Activated naive CD8-positive, alpha-beta T cell (primary cell): Measurements from ENCODE around the gene TMEM151B.

ENCODE experiments used
- H3K27ac Mint-ChIP-seq: one replicate; pipeline ENCODE4 v1.8.0; 2021; ENCODE audit warnings: mixed read lengths
- H3K27me3 Mint-ChIP-seq: one replicate; pipeline ENCODE4 v1.8.0; 2021; ENCODE audit warnings: mixed read lengths
- H3K36me3 Mint-ChIP-seq: one replicate; pipeline ENCODE4 v1.8.0; 2021; ENCODE audit warnings: mixed read lengths
- H3K4me1 Mint-ChIP-seq: one replicate; pipeline ENCODE4 v1.8.0; 2021; ENCODE audit warnings: low read depth, mixed read lengths
- H3K4me3 Mint-ChIP-seq: one replicate; pipeline ENCODE4 v1.8.0; 2021; ENCODE audit warnings: mild to moderate bottlenecking, mixed read lengths
- H3K9me3 Mint-ChIP-seq: one replicate; pipeline ENCODE4 v1.8.0; 2021; ENCODE audit warnings: low read depth, mixed read lengths

Gene TMEM151B

DNA sequence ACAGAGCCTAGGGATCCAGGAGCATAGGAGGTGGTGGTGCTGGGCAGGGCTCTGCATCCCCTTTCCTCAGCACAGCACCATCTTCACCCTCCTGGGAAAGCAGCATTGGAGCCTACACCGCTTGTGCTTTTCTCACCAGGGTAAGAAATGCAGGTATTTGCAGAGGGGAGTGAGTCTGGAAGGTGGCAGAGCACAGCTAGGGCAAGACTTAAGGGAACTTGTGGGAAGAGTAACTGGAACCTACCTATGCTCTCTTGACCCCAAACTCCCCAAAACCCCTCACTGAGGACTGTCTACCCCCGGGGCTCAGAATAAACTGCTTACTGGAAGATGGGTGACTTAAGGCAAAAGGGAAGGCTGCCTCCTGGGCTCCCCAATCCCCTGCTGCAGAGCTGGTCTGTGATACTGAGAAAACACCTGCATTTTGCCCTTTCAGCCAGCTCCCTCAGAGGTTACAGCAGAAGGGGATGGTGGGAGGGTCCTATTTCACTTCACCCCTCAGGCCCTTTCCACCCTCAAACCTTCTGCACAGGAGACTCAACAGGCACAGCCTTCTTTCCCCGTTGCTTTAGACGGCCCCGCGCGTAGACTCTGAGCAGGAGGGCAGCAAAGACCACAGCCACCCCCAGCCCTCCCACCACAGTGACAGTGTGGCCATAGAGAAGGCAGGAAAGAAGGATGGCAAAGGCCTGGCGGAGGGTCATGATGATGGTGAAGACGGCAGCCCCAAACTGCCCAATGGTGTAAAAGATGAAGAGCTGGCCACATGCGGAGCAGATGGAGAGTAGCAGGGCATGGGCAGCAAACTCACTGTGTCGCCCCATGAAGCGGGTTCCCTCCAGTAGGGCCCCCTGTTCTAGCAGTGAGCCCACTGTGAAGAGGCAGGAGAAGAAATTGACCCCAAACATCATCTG is 15.8 kb upstream of the TMEM151B start:
- Mint-ChIP-seq H3K4me1 (peaks cover 80% of the 10 kb centered on the region), H3K27ac (peak overlapping the region; percentile 96), H3K4me3 (peak overlapping the region; percentile 97)

DNA sequence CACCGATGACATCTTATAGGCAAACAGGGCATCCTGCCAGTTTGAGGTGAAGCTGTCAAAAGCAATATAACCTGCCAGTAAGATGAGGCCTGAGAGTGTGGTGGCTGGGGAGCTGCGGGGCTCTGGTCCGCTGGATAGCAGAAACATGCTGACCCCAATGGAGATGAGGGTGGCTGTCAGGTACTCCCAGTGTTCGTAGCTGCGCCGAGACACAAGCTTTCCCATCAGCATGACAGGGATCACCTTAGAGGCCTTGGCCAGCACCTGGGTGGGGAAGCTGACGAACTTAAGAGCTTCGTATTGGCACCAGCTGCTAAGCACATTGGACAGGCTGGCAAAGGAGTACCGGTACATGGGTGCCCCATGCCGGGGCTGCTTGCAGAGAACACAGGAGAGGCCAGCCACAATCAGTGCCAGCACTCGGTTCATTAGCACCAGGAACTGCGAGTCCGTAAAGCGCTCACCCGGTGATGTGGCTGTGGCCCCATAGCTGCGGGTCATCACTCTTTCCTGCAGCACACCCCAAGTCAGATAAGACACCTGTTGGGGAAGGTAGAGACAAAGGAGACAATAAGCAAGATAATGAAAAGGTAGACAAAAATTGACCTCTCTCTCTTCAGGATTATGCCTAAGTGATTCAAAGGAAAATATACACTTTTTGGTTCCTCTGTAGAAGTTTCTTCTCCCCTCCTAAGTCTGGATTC is 15.0 kb upstream of the TMEM151B start:
- Mint-ChIP-seq H3K27ac (peak overlapping the region; percentile 96), H3K9me3 (no peaks in the 10 kb centered on the region), H3K4me3 (peak overlapping the region; percentile 97), H3K4me1 (peaks cover 72% of the 10 kb centered on the region), H3K27me3 (no peaks in the 10 kb centered on the region), H3K36me3 (peaks cover 21% of the 10 kb centered on the region)

More for the DNA sequence above, 15.8 kb upstream of the TMEM151B start:
- H3K9me3 Mint-ChIP-seq, result no peaks in the 10 kb centered on the region
- no peaks in the 10 kb centered on the region for H3K27me3 Mint-ChIP-seq
- peaks cover 29% of the 10 kb centered on the region for H3K36me3 Mint-ChIP-seq

DNA sequence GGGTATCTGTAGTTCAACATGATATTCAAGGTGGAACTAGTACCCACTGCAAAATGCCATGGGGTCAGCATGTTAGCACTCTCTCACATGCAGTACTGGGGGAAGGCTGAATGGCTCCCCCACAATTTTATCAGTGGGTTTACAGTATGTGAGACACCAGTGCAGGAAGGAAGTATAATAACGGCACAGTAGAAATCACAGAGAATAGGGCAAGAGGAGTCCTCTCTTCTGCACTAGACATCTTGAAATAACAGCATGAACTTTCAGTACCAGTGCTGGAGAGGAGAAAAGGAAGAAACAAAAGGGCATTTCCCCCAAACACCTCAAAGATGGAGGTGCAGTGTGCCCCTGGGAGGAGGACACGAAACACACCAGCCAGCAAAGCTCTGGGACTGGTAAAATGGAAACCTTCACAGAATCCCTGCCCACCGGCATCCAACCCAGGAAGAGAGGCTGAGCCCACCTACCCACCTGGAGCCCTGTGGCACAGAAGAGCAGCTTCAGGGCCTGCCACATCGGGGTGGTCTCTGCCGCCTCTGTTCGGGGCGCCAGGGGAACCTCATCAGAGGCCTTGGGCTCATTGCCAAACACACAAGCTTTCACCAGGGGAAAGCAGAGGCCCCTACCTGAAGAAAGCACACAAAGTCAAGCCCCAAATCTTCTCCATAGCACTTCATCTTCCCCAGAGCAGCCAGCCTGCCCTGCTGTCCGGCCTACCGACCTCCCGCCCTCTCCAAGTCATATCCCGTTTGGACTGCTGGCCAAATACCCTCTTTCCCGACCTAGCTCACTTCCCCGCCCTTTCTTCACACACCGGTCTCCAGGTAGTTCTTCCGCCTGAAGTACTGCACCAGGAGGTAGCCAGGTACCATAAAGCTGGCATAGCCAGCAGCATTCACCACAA is 14.1 kb upstream of the TMEM151B start:
- Mint-ChIP-seq H3K9me3 (no peaks in the 10 kb centered on the region), H3K4me3 (peak overlapping the region; percentile 97), H3K27me3 (no peaks in the 10 kb centered on the region), H3K4me1 (peaks cover 68% of the 10 kb centered on the region), H3K36me3 (peaks cover 12% of the 10 kb centered on the region), H3K27ac (peak overlapping the region; percentile 96)

DNA sequence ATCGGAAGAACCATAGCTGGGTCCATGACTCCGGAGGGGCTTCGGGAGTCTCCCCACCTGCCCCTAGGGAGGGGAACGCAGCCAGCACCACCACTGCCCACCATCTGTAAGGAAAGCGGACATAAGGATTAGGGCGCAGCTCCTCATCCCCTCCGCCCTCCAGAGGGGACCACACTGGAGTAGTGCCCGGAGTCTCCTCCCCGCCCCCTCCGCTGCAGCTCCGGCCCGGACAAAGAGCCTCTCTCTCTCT is 13.6 kb upstream of the TMEM151B start:
- no peaks in the 10 kb centered on the region for H3K9me3 Mint-ChIP-seq
- peak overlapping the region; percentile 97 for H3K4me3 Mint-ChIP-seq
- peaks cover 8% of the 10 kb centered on the region for H3K36me3 Mint-ChIP-seq
- H3K4me1 Mint-ChIP-seq, result peaks cover 65% of the 10 kb centered on the region
- H3K27me3 Mint-ChIP-seq, result no peaks in the 10 kb centered on the region
- peak overlapping the region; percentile 96 for H3K27ac Mint-ChIP-seq

- peaks cover 5% of the 10 kb centered on the region for H3K36me3 Mint-ChIP-seq
- no peaks in the 10 kb centered on the region for H3K27me3 Mint-ChIP-seq
- H3K4me1 Mint-ChIP-seq, result peaks cover 60% of the 10 kb centered on the region
- no peaks in the 10 kb centered on the region for H3K9me3 Mint-ChIP-seq
- H3K27ac Mint-ChIP-seq, result peak within 1 kb of the TSS; percentile 96
- H3K4me3 Mint-ChIP-seq, result peak within 1 kb of the TSS; percentile 97
These were observed 13.1 kb upstream of the TMEM151B start, which contains the start of gene SLC35B2 for GRCh38 chr6:44257025-44257752. SLC35B2 (minus strand) TSS chr6:44257528; CDS start chr6:44257410, 118 bp downstream.

GRCh38 chr6:44257753-44258324 is 12.4 kb upstream of the TMEM151B start:
- peak overlapping the region; percentile 92 for H3K4me3 Mint-ChIP-seq
- peaks cover 5% of the 10 kb centered on the region for H3K36me3 Mint-ChIP-seq
- H3K4me1 Mint-ChIP-seq, result peaks cover 62% of the 10 kb centered on the region
- no peaks in the 10 kb centered on the region for H3K9me3 Mint-ChIP-seq
- H3K27ac Mint-ChIP-seq, result peak overlapping the region; percentile 96
- no peaks in the 10 kb centered on the region for H3K27me3 Mint-ChIP-seq

DNA sequence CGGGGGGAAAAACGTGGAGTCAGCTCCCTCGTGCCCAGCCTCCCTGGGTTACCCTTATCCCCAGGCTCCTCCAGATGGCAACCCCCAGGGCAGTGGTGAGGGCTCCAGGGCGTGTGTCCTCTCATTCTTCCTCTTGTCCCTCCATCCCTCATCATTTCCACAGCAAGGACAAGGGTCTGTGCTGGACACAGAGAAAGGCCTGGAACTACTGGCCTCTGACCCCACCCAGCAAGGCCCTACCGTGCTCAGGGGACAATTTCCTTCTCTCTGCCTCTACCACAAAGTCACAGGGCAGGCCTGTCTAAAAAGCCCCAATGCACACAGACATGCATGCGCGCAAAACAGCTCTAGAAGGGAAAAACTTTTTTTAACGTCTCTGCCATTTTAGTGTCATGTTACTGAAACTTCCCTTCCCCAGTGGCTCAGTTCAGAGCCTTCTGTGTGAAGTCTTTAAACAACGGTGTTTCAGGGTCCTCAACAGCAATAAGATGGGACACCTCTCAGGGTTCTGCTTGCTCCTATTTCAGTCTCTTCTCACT is 11.9 kb upstream of the TMEM151B start:
- Mint-ChIP-seq H3K9me3 (no peaks in the 10 kb centered on the region), H3K4me1 (peaks cover 61% of the 10 kb centered on the region), H3K36me3 (peaks cover 2% of the 10 kb centered on the region), H3K27ac (peak overlapping the region; percentile 96), H3K27me3 (no peaks in the 10 kb centered on the region), H3K4me3 (peak overlapping the region; percentile 92)

GRCh38 chr6:44258921-44259320 is 11.3 kb upstream of the TMEM151B start:
- peak overlapping the region; percentile 96 for H3K27ac Mint-ChIP-seq
- H3K4me1 Mint-ChIP-seq, result peaks cover 58% of the 10 kb centered on the region
- H3K9me3 Mint-ChIP-seq, result no peaks in the 10 kb centered on the region
- H3K27me3 Mint-ChIP-seq, result no peaks in the 10 kb centered on the region
- H3K4me3 Mint-ChIP-seq, result peak overlapping the region; percentile 92
- H3K36me3 Mint-ChIP-seq, result no peaks in the 10 kb centered on the region

GRCh38 chr6:44260011-44260410 is 10.2 kb upstream of the TMEM151B start:
- Mint-ChIP-seq H3K4me1 (peaks cover 50% of the 10 kb centered on the region), H3K36me3 (no peaks in the 10 kb centered on the region), H3K27me3 (no peaks in the 10 kb centered on the region), H3K27ac (no peak overlapping the region), H3K4me3 (no peak overlapping the region), H3K9me3 (no peaks in the 10 kb centered on the region)

DNA sequence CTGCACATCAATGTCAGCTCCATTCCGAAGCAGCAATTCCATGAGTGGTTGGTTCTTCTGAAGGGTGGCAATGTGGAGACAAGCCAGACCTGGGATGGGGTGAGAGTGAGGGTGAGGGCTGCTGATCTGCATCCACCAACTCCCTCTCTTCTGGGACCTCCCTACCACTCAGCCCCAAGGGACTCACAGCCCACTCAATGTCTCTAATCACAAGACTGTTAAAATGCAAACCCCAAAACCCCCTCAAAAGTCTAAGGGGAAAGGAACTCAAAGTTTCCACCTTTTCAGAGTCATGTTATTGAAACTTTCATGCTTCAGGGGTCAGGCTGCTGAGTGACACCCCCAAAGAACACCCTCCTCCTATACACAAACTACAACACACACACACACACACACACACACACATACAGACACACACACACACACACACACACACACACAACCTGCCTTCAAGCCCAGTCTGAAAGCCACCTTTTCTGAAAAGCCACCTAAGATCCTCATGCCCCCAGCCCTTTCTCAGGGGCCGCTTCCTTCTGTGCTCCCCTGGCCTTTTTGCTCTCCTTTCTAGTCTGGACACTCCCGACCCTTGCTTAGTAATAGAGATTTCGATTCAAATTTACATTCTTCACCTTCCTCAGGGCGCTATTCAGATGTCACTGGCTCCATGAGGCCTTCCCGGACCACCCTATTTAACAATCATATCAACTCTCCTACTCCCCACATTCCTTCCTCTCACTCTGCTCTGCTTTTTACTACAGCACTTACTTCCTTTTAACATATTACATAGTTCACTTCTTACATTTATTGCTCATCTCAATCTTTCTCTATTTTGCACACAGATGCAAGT is 9.6 kb upstream of the TMEM151B start:
- no peaks in the 10 kb centered on the region for H3K9me3 Mint-ChIP-seq

GRCh38 chr6:44261581-44261980 is 8.7 kb upstream of the TMEM151B start:
- H3K27ac Mint-ChIP-seq, result no peak overlapping the region
- no peaks in the 10 kb centered on the region for H3K9me3 Mint-ChIP-seq
- no peaks in the 10 kb centered on the region for H3K36me3 Mint-ChIP-seq
- peak overlapping the region; percentile 14 for H3K4me3 Mint-ChIP-seq
- H3K4me1 Mint-ChIP-seq, result peaks cover 44% of the 10 kb centered on the region
- H3K27me3 Mint-ChIP-seq, result no peaks in the 10 kb centered on the region

More for the DNA sequence above, 9.6 kb upstream of the TMEM151B start:
- H3K27me3 Mint-ChIP-seq, result no peaks in the 10 kb centered on the region
- H3K36me3 Mint-ChIP-seq, result no peaks in the 10 kb centered on the region
- H3K4me3 Mint-ChIP-seq, result peak overlapping the region; percentile 14
- peak overlapping the region; percentile 68 for H3K27ac Mint-ChIP-seq
- H3K4me1 Mint-ChIP-seq, result peaks cover 44% of the 10 kb centered on the region

DNA sequence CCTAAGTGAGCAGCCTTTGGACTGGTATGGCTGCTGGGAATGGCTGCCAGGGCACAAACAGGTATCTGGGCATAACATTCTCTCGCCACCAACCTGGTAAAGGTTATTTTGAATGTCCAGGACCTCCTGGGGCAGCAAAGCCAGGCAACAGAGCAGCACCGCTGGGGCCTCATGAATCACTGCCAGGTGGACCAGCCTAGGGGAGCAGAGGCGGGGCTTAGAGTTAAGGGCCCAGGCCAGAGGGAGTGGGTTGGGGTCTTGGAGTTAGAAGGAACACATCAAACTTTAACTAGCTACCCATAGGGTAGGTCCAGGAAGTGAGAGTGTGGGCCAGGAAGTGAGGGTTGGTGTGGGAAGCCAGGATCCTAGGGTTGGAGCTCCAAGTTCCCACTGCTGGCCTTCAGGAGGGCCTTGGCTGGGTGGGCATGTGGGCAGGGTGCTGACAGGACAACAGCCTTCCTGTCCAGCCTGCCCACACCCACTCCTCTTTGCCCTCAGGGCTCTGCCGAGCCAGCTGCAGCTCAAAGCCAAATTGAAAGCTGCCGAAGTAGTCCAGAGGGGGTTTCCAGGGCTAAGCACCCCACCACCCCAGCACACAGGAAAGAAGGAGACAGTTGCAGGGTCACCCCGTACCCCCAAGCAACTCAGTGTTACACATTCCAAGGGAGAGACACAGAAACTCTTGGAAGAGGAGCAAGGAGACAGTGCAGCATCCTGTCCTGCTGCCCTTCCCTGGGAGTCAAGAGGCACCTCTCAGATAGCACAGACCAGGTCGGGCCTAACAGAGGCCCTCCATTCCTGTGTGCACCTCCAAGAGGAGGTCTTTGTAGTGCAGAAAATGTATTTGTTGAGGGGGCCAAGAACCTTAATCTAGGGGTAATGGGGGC is 7.5 kb upstream of the TMEM151B start:
- Mint-ChIP-seq H3K9me3 (no peaks in the 10 kb centered on the region), H3K4me1 (peaks cover 46% of the 10 kb centered on the region), H3K36me3 (no peaks in the 10 kb centered on the region), H3K4me3 (peak overlapping the region; percentile 98), H3K27ac (peak overlapping the region; percentile 93), H3K27me3 (no peaks in the 10 kb centered on the region)
